Thyroid gland (tissue), 4 donors: Measurements from ENCODE around the gene CFL1.

Experiments
- POLR2A ChIP-seq, 2 donors: fragments of 450-650 bp; IDR thresholded peaks; one replicate each; pipeline ENCODE4 v1.6.1; 2017; ENCODE audit warnings: antibody characterized with exemption in 2 of 2, mild to moderate bottlenecking in 2 of 2, moderate library complexity in 1 of 2
- TF ChIP-seq, protein P1 (sequence below), 6 experiments: fragments of 200-600 bp in 3 of 6; fragments of 450-650 bp in 3 of 6; sonication (generic) in 3 of 6; IDR thresholded peaks; one replicate each; pipeline ENCODE4 v1.5.1; 2016 to 2019; ENCODE audit warnings: antibody characterized with exemption in 6 of 6, mild to moderate bottlenecking in 2 of 6, inconsistent platforms in 1 of 6, moderate library complexity in 1 of 6

GRCh38 chr11:65894034-65894591, 36.1 kb upstream of the CFL1 start:
- TF ChIP-seq, protein P1, sequence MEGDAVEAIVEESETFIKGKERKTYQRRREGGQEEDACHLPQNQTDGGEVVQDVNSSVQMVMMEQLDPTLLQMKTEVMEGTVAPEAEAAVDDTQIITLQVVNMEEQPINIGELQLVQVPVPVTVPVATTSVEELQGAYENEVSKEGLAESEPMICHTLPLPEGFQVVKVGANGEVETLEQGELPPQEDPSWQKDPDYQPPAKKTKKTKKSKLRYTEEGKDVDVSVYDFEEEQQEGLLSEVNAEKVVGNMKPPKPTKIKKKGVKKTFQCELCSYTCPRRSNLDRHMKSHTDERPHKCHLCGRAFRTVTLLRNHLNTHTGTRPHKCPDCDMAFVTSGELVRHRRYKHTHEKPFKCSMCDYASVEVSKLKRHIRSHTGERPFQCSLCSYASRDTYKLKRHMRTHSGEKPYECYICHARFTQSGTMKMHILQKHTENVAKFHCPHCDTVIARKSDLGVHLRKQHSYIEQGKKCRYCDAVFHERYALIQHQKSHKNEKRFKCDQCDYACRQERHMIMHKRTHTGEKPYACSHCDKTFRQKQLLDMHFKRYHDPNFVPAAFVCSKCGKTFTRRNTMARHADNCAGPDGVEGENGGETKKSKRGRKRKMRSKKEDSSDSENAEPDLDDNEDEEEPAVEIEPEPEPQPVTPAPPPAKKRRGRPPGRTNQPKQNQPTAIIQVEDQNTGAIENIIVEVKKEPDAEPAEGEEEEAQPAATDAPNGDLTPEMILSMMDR (IDR thresholded peaks at IDR 0.05) = no peak
- no peak for TF ChIP-seq POLR2A (IDR thresholded peaks at IDR 0.05)
